Spleen (tissue), 7 donors: ENCODE measurements around the gene SMARCA2.

Experiments used
- POLR2A ChIP-seq, 3 donors: fragments of 450-650 bp; IDR thresholded peaks; one replicate each; pipeline ENCODE4 v1.5.1; 2017; ENCODE audit warnings: antibody characterized with exemption in 3 of 3, mild to moderate bottlenecking in 1 of 3
- POLR2AphosphoS5 ChIP-seq, 3 donors: sonication (generic); formaldehyde crosslinking; IDR thresholded peaks; one replicate each; pipeline ENCODE4 v1.5.1; 2017; ENCODE audit warnings: antibody characterized with exemption in 3 of 3
- TF ChIP-seq, protein P1 (sequence below), 11 experiments: fragments of 200-600 bp in 7 of 11; fragments of 450-650 bp in 4 of 11; sonication (generic) in 4 of 11; IDR thresholded peaks in 8 of 11; conservative IDR thresholded peaks in 3 of 11; 1 replicate in 7 of 11; 2 replicates in 4 of 11; pipeline versions ENCODE4 v1.4.0 to v1.8.0; 2016 to 2021; ENCODE audit warnings: antibody characterized with exemption in 11 of 11, inconsistent platforms in 4 of 11, mild to moderate bottlenecking in 1 of 11
- donor health status: DM: no; HTN: no; CAD: no; lungs with moderate emphysema.
- donor health status: DM: no; HTN: no; CAD: no.
- donor health status: DM: no; HTN: no; CAD: no.

DNA sequence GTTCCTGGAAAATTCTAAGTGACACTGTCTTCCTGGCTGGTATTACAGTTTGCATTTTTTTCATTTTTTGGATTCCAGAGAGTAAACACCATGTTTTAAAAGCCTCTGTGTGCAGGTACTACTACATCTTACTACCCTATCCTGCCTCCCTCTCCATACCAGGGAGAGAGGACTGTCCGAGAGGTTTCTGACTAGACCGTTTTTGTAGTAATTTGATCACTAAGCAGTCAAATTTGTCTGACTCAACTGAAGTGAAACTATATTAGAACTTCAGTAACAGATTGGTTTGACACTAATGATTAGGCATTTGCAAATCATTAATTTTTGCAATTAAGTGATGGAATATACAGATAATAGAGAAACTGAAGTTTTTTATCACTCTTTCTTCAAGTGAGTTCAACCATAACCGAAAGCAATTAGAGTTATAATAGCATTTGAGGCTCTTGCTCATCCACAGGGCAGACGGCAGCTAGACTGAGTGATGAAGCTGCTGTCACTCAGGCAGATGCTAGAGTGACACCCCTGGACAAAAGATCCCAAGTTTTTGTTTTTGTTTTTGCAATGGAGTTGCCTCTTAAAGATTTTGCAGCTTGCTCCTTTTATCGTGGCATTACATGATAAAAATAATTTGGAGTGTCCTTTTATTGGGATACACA, 44.3 kb downstream of the SMARCA2 start:
- TF ChIP-seq, protein P1, sequence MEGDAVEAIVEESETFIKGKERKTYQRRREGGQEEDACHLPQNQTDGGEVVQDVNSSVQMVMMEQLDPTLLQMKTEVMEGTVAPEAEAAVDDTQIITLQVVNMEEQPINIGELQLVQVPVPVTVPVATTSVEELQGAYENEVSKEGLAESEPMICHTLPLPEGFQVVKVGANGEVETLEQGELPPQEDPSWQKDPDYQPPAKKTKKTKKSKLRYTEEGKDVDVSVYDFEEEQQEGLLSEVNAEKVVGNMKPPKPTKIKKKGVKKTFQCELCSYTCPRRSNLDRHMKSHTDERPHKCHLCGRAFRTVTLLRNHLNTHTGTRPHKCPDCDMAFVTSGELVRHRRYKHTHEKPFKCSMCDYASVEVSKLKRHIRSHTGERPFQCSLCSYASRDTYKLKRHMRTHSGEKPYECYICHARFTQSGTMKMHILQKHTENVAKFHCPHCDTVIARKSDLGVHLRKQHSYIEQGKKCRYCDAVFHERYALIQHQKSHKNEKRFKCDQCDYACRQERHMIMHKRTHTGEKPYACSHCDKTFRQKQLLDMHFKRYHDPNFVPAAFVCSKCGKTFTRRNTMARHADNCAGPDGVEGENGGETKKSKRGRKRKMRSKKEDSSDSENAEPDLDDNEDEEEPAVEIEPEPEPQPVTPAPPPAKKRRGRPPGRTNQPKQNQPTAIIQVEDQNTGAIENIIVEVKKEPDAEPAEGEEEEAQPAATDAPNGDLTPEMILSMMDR (IDR thresholded peaks at IDR 0.05 in 8 of 11, conservative IDR thresholded peaks at IDR 0.05 in 3 of 11), result no peak
- TF ChIP-seq POLR2A (IDR thresholded peaks at IDR 0.05) (no peak), POLR2AphosphoS5 (IDR thresholded peaks at IDR 0.05) (no peak)
